ENCODE results near the gene UBL4A. TPM values are rescaled to one million over a fixed set of nuclear protein-coding genes. Genes with fewer than 3 reads are reported as not detected.

Gene UBL4A
- total RNA-seq, 1 donor from 2014 or later, result 20.9 TPM

DNA sequence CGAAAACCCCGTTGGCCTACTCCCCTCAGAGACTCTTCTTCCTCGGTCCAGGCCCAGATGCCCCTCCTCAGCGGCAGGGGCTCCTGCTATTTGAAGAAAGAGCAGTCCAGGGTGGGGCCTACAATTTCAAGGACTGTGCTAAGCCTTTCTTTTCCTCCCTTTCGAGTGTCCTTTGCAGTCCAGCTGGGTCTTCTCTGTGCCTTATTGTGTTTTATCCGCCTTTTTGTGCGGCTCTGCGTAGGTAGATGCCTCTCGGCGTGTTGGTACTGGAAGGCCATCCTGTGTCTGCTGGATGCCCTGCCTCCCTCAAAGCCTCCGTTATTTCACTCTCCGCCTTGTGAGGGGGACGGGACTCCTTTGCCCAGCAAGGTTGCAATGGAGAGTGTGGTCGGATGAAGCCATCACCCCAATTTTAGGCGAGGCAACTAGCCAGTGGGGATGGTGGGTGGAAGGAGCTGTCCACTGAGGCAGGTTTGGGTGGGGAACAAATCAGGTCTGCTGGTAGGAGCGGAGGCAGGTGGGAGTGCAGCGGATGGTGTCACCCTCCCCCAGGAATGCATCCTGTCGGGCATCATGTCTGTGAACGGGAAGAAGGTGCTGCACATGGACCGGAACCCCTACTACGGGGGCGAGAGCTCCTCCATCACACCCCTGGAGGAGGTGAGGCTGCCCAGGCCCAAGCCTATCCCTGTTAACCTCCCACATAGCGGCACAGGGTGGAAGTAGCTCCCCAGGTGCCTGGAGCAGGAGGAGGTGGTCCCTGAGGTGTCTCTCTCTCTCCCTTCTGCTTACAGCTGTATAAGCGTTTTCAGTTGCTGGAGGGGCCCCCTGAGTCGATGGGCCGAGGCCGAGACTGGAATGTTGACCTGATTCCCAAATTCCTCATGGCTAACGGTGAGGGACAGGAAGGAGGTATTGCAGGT lies 48.2 kb downstream of the UBL4A start:
- Mint-ChIP-seq H3K27me3 (no peaks in the 10 kb centered on the region), H3K36me3 (ENCODE audit: low read depth) (peaks cover 44% of the 10 kb centered on the region), H3K4me1 (peaks cover 22% of the 10 kb centered on the region), H3K27ac (peak overlapping the region; percentile 65), H3K9me3 (no peaks in the 10 kb centered on the region), H3K4me3 (peak overlapping the region; percentile 88)
- ATAC-seq (ENCODE audit: low read depth) (no peak), DNase-seq (no peak)
- ChIA-PET CTCF (no interaction called here), POLR2A (interaction anchor here (0.7 to 1.9 kb wide), 5 partner anchors 14 to 89 kb away, joined by 3 to 6 read pairs (median 4); no protein-coding TSS in a partner anchor)
- no peak for TF ChIP-seq CTCF (IDR thresholded peaks at IDR 0.05)
- intact Hi-C loops (cut with micrococcal nuclease), result loop anchor here (2.0 to 5.0 kb wide), 3 partner anchors 19 to 41 kb away; partner anchors contain the start of genes LAGE3 and RPL10

GRCh38 chrX:154436983-154437752 lies 49.2 kb downstream of the UBL4A start, which contains the start of gene GDI1:
Gene GDI1, plus strand, starts transcription at chrX:154437154. Its CDS starts 101 bp downstream, at chrX:154437255.
- Mint-ChIP-seq H3K27me3 (no peaks in the 10 kb centered on the region), H3K4me3 (peak within 1 kb of the TSS; percentile 88), H3K36me3 (ENCODE audit: low read depth) (peaks cover 47% of the 10 kb centered on the region), H3K27ac (peak within 1 kb of the TSS; percentile 86), H3K9me3 (no peaks in the 10 kb centered on the region), H3K4me1 (peaks cover 22% of the 10 kb centered on the region)
- DNase-seq (peak; percentile 62), ATAC-seq (ENCODE audit: low read depth) (peak; percentile 69)
- ChIA-PET CTCF (no interaction called here), POLR2A (interaction anchor here (1.0 kb wide), 1 partner anchor 9 kb away, joined by 3 read pairs; the partner anchor contains the start of gene ATP6AP1)
- TF ChIP-seq CTCF (IDR thresholded peaks at IDR 0.05), result no peak
- intact Hi-C loops (cut with micrococcal nuclease), result loop anchor here (1.0 to 5.0 kb wide), 4 partner anchors 9 to 42 kb away; partner anchors contain the start of genes ATP6AP1, LAGE3 and RPL10

DNA sequence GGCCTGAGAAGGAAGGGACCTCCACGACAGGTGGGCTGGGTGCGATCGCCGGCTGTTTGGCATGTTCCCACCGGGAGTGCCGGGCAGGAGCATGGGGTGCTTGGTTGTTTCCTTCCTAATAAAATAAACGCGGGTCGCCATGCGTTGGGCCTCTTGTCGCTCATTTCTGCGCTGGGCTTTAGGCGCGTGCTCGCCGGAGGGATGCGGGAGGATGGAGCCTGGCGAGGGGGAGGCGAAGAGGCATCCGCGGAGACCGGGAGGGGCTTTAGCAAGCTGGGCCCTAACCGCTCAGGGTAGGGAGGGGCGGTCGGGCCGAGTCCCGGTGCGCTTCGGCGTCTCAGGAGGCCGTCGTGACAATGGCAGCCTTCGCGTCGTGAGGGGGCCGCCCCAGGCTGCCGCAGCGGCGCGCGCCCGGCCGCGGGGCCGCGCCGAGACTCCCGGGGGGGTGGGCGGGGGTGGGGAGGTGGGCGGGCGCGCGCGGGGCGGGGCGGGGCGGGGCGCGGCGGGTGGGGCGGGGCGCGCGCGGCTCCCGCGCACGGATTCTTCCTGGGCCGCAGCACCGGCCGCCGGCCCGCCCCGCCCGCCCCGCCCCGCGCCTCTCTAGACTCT lies 49.9 kb downstream of the UBL4A start:
- Mint-ChIP-seq H3K36me3 (ENCODE audit: low read depth) (peaks cover 41% of the 10 kb centered on the region), H3K27ac (peak overlapping the region; percentile 86), H3K4me1 (peaks cover 23% of the 10 kb centered on the region), H3K4me3 (peak overlapping the region; percentile 80), H3K27me3 (no peaks in the 10 kb centered on the region), H3K9me3 (no peaks in the 10 kb centered on the region)
- intact Hi-C loops (cut with micrococcal nuclease), result loop anchor here (1.0 to 5.0 kb wide), 4 partner anchors 8 to 42 kb away; partner anchors contain the start of genes ATP6AP1, LAGE3 and RPL10
- POLR2A ChIA-PET, result interaction anchor here (1.0 to 1.1 kb wide), 3 partner anchors 8 to 38 kb away, joined by 3 to 5 read pairs (median 3); partner anchors contain the start of genes ATP6AP1 and RPL10
- ATAC-seq (ENCODE audit: low read depth) (peak; percentile 77), DNase-seq (peak; percentile 30)
- CTCF ChIA-PET, result no interaction called here
- TF ChIP-seq CTCF (IDR thresholded peaks at IDR 0.05), result no peak

DNA sequence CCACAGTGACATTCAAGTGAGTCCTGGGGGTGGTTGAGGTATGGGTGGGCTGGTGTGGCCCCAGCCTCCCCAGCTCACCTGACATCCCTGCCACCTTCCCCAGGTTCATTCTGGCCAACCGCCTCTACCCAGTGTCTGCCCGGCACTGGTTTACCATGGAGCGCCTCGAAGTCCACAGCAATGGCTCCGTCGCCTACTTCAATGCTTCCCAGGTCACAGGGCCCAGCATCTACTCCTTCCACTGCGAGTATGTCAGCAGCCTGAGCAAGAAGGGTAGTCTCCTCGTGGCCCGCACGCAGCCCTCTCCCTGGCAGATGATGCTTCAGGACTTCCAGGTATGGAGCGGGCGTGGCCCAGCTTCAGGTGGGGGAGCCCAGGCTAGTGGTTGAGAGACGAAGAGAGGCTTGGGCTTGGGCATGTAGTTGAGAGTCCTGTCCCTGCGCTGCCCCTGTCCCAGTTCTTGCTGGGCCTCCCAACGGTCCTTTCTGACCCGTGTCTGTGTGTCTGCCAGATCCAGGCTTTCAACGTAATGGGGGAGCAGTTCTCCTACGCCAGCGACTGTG lies 51.2 kb downstream of the UBL4A start:
- peak overlapping the region; percentile 7 for H3K27ac Mint-ChIP-seq
- H3K9me3 Mint-ChIP-seq, result no peaks in the 10 kb centered on the region
- no peak for ATAC-seq (ENCODE audit: low read depth)
- ChIA-PET POLR2A (interaction anchor here (1.1 kb wide), 2 partner anchors 10 to 37 kb away, joined by 3 to 5 read pairs; partner anchors contain the start of gene RPL10), CTCF (no interaction called here)
- peaks cover 32% of the 10 kb centered on the region for H3K4me1 Mint-ChIP-seq
- H3K4me3 Mint-ChIP-seq, result no peak overlapping the region
- no peaks in the 10 kb centered on the region for H3K27me3 Mint-ChIP-seq
- no peak for TF ChIP-seq CTCF (IDR thresholded peaks at IDR 0.05)
- intact Hi-C loops (cut with micrococcal nuclease), result loop anchor here (5.0 kb wide), 1 partner anchor 38 kb away; the partner anchor contains the start of gene RPL10
- peaks cover 38% of the 10 kb centered on the region for H3K36me3 Mint-ChIP-seq (ENCODE audit: low read depth)
- DNase-seq, result no peak
